Right atrium auricular region (tissue), 2 donors: ENCODE data around the gene TMEM132C. TPM values are rescaled to one million over a fixed set of nuclear protein-coding genes. Genes with fewer than 3 reads are reported as not detected.

ENCODE experiments used
- DNase-seq: peaks from one replicate; pipeline ENCODE4 v3.0.0-alpha.2; 2019; ENCODE audit warnings: low spot score
- H3K27ac ChIP-seq, 2 donors: fragments of 200-600 bp; sonication (generic); 1 replicate in 1 of 2; 2 replicates in 1 of 2; pipeline ENCODE4 v1.5.1; 2016 to 2019
- H3K27me3 ChIP-seq, 2 donors: fragments of 200-600 bp; sonication (generic); one replicate each; pipeline versions ENCODE4 v1.5.1 to v1.6.0; 2017 to 2019
- H3K36me3 ChIP-seq: fragments of 200-600 bp; sonication (generic); one replicate; pipeline ENCODE4 v1.5.1; 2016
- H3K4me1 ChIP-seq, 2 donors: fragments of 200-600 bp; sonication (generic); one replicate each; pipeline versions ENCODE4 v1.5.1 to v1.6.0; 2017 to 2019
- H3K4me3 ChIP-seq, 2 donors: fragments of 200-600 bp; sonication (generic); 1 replicate in 1 of 2; 2 replicates in 1 of 2; pipeline ENCODE4 v1.5.1; 2017 to 2019; ENCODE audit warnings: mild to moderate bottlenecking in 1 of 2, moderate library complexity in 1 of 2
- H3K9me3 ChIP-seq, 2 donors: fragments of 200-600 bp; sonication (generic); one replicate each; pipeline ENCODE4 v1.5.1; 2019
- total RNA-seq, 2 donors: library from RNA; depleted of rRNA; stranded (reverse); fragments of >200 nt; gene quantifications; one replicate each; pipeline ENCODE4 v1.1.0, GENCODE V29; 2016
- TF ChIP-seq, protein P1 (sequence below), 2 donors: fragments of 200-600 bp; sonication (generic); IDR thresholded peaks; one replicate each; pipeline ENCODE4 v1.5.1; 2019; ENCODE audit warnings: antibody characterized with exemption in 2 of 2

Gene TMEM132C
- total RNA-seq, 2 donors from 2014 or later, result 5.3 to 10.5 TPM

DNA sequence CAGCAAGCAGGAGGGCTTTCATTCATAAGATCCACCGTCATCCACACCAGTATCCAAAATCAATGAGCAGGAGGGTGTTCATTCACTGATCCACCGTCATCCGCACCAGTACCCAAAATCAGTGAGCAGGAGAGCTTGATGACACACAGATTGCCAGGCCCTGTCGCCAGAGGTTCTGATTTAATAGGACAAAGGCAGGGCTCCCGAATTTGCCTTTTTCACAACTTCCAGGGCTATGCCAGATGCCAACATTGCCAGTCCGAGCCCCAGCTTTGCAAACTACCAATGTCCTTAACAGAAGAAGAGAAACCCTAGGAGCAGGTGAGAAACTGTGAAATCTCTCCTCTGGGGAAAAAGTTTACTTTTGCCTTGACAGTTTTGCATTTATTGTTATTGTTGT lies 441.8 kb downstream of the TMEM132C start:
- H3K27ac ChIP-seq, result no peak overlapping the region
- H3K36me3 ChIP-seq, result no peaks in the 10 kb centered on the region
- H3K4me1 ChIP-seq, result no peaks in the 10 kb centered on the region
- no peak overlapping the region for H3K4me3 ChIP-seq
- TF ChIP-seq, protein P1, sequence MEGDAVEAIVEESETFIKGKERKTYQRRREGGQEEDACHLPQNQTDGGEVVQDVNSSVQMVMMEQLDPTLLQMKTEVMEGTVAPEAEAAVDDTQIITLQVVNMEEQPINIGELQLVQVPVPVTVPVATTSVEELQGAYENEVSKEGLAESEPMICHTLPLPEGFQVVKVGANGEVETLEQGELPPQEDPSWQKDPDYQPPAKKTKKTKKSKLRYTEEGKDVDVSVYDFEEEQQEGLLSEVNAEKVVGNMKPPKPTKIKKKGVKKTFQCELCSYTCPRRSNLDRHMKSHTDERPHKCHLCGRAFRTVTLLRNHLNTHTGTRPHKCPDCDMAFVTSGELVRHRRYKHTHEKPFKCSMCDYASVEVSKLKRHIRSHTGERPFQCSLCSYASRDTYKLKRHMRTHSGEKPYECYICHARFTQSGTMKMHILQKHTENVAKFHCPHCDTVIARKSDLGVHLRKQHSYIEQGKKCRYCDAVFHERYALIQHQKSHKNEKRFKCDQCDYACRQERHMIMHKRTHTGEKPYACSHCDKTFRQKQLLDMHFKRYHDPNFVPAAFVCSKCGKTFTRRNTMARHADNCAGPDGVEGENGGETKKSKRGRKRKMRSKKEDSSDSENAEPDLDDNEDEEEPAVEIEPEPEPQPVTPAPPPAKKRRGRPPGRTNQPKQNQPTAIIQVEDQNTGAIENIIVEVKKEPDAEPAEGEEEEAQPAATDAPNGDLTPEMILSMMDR (IDR thresholded peaks at IDR 0.05), result no peak
- DNase-seq, result no peak
- H3K27me3 ChIP-seq, result no peaks in the 10 kb centered on the region
- H3K9me3 ChIP-seq, result no peaks in the 10 kb centered on the region

- Histone ChIP-seq H3K9me3 (no peaks in the 10 kb centered on the region), H3K4me3 (no peak overlapping the region), H3K27ac (no peak overlapping the region), H3K36me3 (no peaks in the 10 kb centered on the region), H3K4me1 (no peaks in the 10 kb centered on the region), H3K27me3 (no peaks in the 10 kb centered on the region)
- TF ChIP-seq, protein P1 (IDR thresholded peaks at IDR 0.05), result no peak
- no peak for DNase-seq
Measured at GRCh38 chr12:128709660-128710059, 442.7 kb downstream of the TMEM132C start.

- H3K9me3 ChIP-seq, result no peaks in the 10 kb centered on the region
- no peaks in the 10 kb centered on the region for H3K27me3 ChIP-seq
- DNase-seq, result no peak
- no peak overlapping the region for H3K4me3 ChIP-seq
- H3K36me3 ChIP-seq, result no peaks in the 10 kb centered on the region
- TF ChIP-seq, protein P1 (IDR thresholded peaks at IDR 0.05), result no peak
- no peak overlapping the region for H3K27ac ChIP-seq
- no peaks in the 10 kb centered on the region for H3K4me1 ChIP-seq
Measured at GRCh38 chr12:128711486-128711885, 444.5 kb downstream of the TMEM132C start.

DNA sequence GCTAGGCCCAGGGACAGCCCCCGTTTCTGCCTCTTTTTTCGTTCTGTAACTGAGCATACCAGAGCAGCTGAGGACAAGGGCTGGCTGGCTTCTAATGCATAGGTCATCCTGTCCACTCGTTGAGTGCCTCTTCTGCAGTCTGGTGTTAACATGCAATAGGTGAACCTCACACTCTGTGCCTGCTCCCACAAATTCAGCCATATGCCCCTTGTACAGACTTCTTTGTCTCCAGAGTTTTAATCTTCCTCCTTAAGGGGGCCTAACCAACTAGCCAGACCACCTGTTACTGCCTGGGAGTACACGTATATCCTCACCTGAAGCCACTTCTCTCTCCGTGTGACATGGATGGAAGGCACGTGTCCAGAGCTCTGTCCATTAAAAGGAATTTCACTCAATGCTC lies 445.7 kb downstream of the TMEM132C start:
- no peak for DNase-seq
- TF ChIP-seq, protein P1 (IDR thresholded peaks at IDR 0.05), result no peak
- H3K4me3 ChIP-seq, result no peak overlapping the region

DNA sequence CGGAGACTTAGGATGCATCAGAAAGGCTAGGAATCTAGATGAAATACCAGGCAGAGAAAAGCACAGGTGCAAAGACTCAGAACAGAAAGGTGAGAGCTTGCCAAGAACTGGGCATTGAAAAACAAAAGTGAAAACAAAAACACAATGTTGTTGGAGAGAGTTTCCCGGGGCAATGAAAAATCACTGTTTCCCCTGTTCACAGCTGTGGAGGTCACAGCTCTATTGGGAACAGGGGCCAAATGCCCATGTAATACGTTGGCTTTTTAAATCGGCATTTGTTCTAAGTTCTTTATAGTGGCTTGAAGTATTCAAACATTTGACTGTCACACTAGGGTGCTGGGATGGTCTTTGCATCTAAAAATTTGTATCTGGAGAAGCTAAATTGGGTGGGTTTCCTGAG lies 448.5 kb downstream of the TMEM132C start:
- TF ChIP-seq, protein P1 (IDR thresholded peaks at IDR 0.05), result no peak

More for the DNA sequence above, 445.7 kb downstream of the TMEM132C start:
- H3K27me3 ChIP-seq, result no peaks in the 10 kb centered on the region
- H3K27ac ChIP-seq, result no peak overlapping the region
- peaks cover 0 to 7% of the 10 kb centered on the region in 2 donors for H3K9me3 ChIP-seq
- H3K4me1 ChIP-seq, result no peaks in the 10 kb centered on the region
- no peaks in the 10 kb centered on the region for H3K36me3 ChIP-seq

GRCh38 chr12:128724468-128725046 lies 457.6 kb downstream of the TMEM132C start:
- Histone ChIP-seq H3K4me3 (no peak overlapping the region), H3K36me3 (no peaks in the 10 kb centered on the region), H3K4me1 (no peaks in the 10 kb centered on the region), H3K27ac (no peak overlapping the region), H3K9me3 (no peaks in the 10 kb centered on the region), H3K27me3 (no peaks in the 10 kb centered on the region)
- no peak for DNase-seq
- TF ChIP-seq, protein P1 (IDR thresholded peaks at IDR 0.05), result no peak

More for the DNA sequence above, 448.5 kb downstream of the TMEM132C start:
- Histone ChIP-seq H3K27ac (no peak overlapping the region), H3K4me1 (no peaks in the 10 kb centered on the region), H3K36me3 (no peaks in the 10 kb centered on the region), H3K27me3 (no peaks in the 10 kb centered on the region), H3K4me3 (no peak overlapping the region), H3K9me3 (peaks cover 0 to 11% of the 10 kb centered on the region in 2 donors)
- no peak for DNase-seq
